Ishikawa (cell line): ENCODE results near the gene C4orf54.

Source experiments
- CREB1 ChIP-seq: IDR thresholded peaks from 2 replicates; pipeline ENCODE4 v1.6.1; 2012; ENCODE audit warnings: low read depth
- TEAD4 ChIP-seq: IDR thresholded peaks from 2 replicates; pipeline ENCODE4 v1.6.1; 2012
- YY1 ChIP-seq: IDR thresholded peaks from 2 replicates; pipeline ENCODE4 v1.6.1; 2012; ENCODE audit warnings: low read depth

DNA sequence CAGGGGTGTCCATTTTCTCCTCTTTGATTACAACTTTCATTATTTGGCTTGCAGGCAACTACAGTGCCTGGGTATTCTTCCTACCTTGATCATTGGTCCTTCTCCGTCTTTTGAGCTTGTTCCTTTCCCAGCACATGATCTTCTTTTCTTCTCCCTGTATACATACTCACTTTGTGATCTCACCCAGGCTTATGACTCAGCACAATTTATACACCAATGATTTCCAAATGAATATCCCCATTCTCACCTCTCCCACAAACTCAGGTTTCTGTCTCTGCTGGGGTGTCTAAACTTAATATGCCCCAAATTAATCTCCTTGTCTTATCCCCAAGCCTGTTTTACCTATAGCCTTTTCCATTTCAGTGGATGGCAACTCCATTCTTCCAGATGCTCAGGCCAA is 19.5 kb upstream of the C4orf54 start:
- TF ChIP-seq TEAD4 (no peak), YY1 (no peak), CREB1 (no peak)
